Measurements from ENCODE around the gene LRP1.

GRCh38 chr12:57135527-57136326 is 7.4 kb downstream of the LRP1 start:
- TF ChIP-seq CTCF (IDR thresholded peaks at IDR 0.05; ENCODE audit: insufficient read depth, low read length) (no peak), REST (IDR thresholded peaks at IDR 0.05; ENCODE audit: insufficient replicate concordance, low read depth) (no peak), POLR2AphosphoS5 (IDR thresholded peaks at IDR 0.05; ENCODE audit: low read depth) (no peak)
